GM23248 (cell line): ENCODE measurements around the gene BLOC1S6. TPM values are rescaled to one million over a fixed set of nuclear protein-coding genes. Genes with fewer than 3 reads are reported as not detected.

ENCODE experiments used
- DNase-seq: peaks from one replicate; pipeline ENCODE4 v3.0.0-alpha.2; 2015
- H2AFZ ChIP-seq: fragments of 200-600 bp; sonication (generic); 2 replicates; pipeline ENCODE4 v1.6.1; 2016; ENCODE audit warnings: antibody characterized with exemption
- H3F3A ChIP-seq: fragments of 200-600 bp; sonication (generic); 2 replicates; pipeline ENCODE4 v1.6.1; 2016; ENCODE audit warnings: mild to moderate bottlenecking, antibody characterized with exemption, mixed run types; ENCODE audit not compliant: insufficient read depth
- H3K27ac ChIP-seq: fragments of 200-600 bp; sonication (generic); 2 replicates; pipeline ENCODE4 v1.5.1; 2016; ENCODE audit warnings: mild to moderate bottlenecking
- H3K27me3 ChIP-seq: fragments of 200-600 bp; sonication (generic); replicated peaks from 2 replicates; pipeline ENCODE4 v1.6.1; 2016; ENCODE audit warnings: mild to moderate bottlenecking; ENCODE audit not compliant: insufficient read depth
- H3K36me3 ChIP-seq: fragments of 200-600 bp; sonication (generic); 2 replicates; pipeline ENCODE4 v1.6.1; 2016; ENCODE audit warnings: low read depth, mild to moderate bottlenecking
- H3K4me1 ChIP-seq: fragments of 200-600 bp; sonication (generic); 2 replicates; pipeline ENCODE4 v1.6.1; 2016; ENCODE audit warnings: mild to moderate bottlenecking; ENCODE audit not compliant: insufficient read depth
- H3K4me2 ChIP-seq: fragments of 200-600 bp; sonication (generic); one replicate; pipeline ENCODE4 v1.6.1; 2016; ENCODE audit warnings: mild to moderate bottlenecking; ENCODE audit not compliant: unreplicated experiment
- H3K4me3 ChIP-seq: fragments of 200-600 bp; sonication (generic); 2 replicates; pipeline ENCODE4 v1.5.1; 2016; ENCODE audit warnings: mild to moderate bottlenecking
- H3K79me2 ChIP-seq: fragments of 200-600 bp; sonication (generic); 2 replicates; pipeline ENCODE4 v1.6.1; 2016; ENCODE audit warnings: mild to moderate bottlenecking; ENCODE audit not compliant: insufficient read depth
- H3K9ac ChIP-seq: fragments of 200-600 bp; sonication (generic); 2 replicates; pipeline ENCODE4 v1.6.1; 2016; ENCODE audit warnings: mild to moderate bottlenecking
- H3K9me2 ChIP-seq: fragments of 200-600 bp; sonication (generic); 2 replicates; pipeline ENCODE4 v1.6.1; 2016; ENCODE audit warnings: mixed run types, mild to moderate bottlenecking, moderate library complexity; ENCODE audit not compliant: insufficient read depth
- H3K9me3 ChIP-seq: fragments of 200-600 bp; sonication (generic); one replicate; pipeline ENCODE4 v1.6.1; 2017; ENCODE audit warnings: low read depth
- H4K20me1 ChIP-seq: fragments of 200-600 bp; sonication (generic); 2 replicates; pipeline ENCODE4 v1.6.0; 2016; ENCODE audit not compliant: insufficient read depth
- EZH2 ChIP-seq: fragments of 200-600 bp; sonication (generic); IDR thresholded peaks from 2 replicates; pipeline ENCODE4 v1.6.1; 2018; ENCODE audit warnings: antibody characterized with exemption, mild to moderate bottlenecking; ENCODE audit not compliant: insufficient read depth, poor library complexity, severe bottlenecking
- EZH2phosphoT487 ChIP-seq: fragments of 200-600 bp; sonication (generic); IDR thresholded peaks from 2 replicates; pipeline ENCODE4 v1.6.1; 2018; ENCODE audit warnings: antibody characterized with exemption, moderate library complexity, mild to moderate bottlenecking, low read depth; ENCODE audit not compliant: insufficient read depth
- WGBS, 2 experiments: methylation state at CpG; one replicate each; pipeline ENCODE4 v1.1.6; 2015 to 2017; ENCODE audit warnings: low lambda C conversion rate in 2 of 2, low coverage in 1 of 2; ENCODE audit errors: missing lambda C conversion rate in 2 of 2; 5-methylcytosine and 5-hydroxymethylcytosine counted together
- in situ Hi-C: fragments of 300-500 bp; cut with MboI; formaldehyde crosslinking; loops from 2 replicates; pipeline ENCODE4 v1.15.0; 2020
- polyA plus RNA-seq: library from polyadenylated mRNA; unstranded; fragments of >200 nt; fragmentation: Nextera tagmentation; extraction: Ambion mirVana; gene quantifications from 2 replicates; pipeline ENCODE4 v1.2.1, GENCODE V29; 2016
- small RNA-seq: library from RNA; depleted of rRNA; stranded (forward); fragments of <200 nt; gene quantifications from one replicate; pipeline ENCODE3, GENCODE V24; 2014; ENCODE audit warnings: low read depth, low replicate concordance
- total RNA-seq: library from RNA; depleted of rRNA; stranded (reverse); fragments of >200 nt; shearing (Covaris generic); gene quantifications from 2 replicates; pipeline ENCODE4 v1.2.3, GENCODE V29; 2014; rRNA removed

BLOC1S6 gene
- total and polyA plus RNA-seq, 2 experiments from 2014 or later: 46.3 to 79.4 TPM

- Histone ChIP-seq H3K27me3 (no peaks in the 10 kb centered on the region), H3K9ac (no peak overlapping the region), H3K36me3 (no peaks in the 10 kb centered on the region), H3K4me3 (no peak overlapping the region), H3K9me2 (no peaks in the 10 kb centered on the region), H3F3A (no peaks in the 10 kb centered on the region), H3K9me3 (no peaks in the 10 kb centered on the region), H3K79me2 (no peaks in the 10 kb centered on the region), H3K27ac (no peak overlapping the region), H2AFZ (no peak overlapping the region), H4K20me1 (no peaks in the 10 kb centered on the region), H3K4me2 (no peak overlapping the region), H3K4me1 (no peaks in the 10 kb centered on the region)
- no peak for TF ChIP-seq EZH2phosphoT487
- no peak for TF ChIP-seq EZH2
- no peak for DNase-seq
- in situ Hi-C loops: no loop called here
- 76 to 85% methylated on average over 8 of the region's 8 CpGs for WGBS, 2 experiments
Observed at GRCh38 chr15:45657764-45658545, 70.8 kb downstream of the BLOC1S6 start.

Small RNA genes lying within 50 kb of the gene (small RNA-seq; reads per million reads assigned to genes)
- gene DPPA5P2 (not detected), gene RF00019 (not detected)

Other genes starting within 250 kb of the BLOC1S6 start
- 0.89 TPM in 1 of 2 replicates, not detected in the other for gene GATM, start 208.8 kb upstream of the BLOC1S6 start, total RNA-seq
- 0.14 TPM in 1 of 2 replicates, not detected in the other for gene GATM, start 208.8 kb upstream of the BLOC1S6 start, polyA plus RNA-seq
- 6.5 and 7.8 TPM in 2 replicates for gene SLC30A4, start 64.6 kb upstream of the BLOC1S6 start, total RNA-seq
- 6.3 and 6.4 TPM in 2 replicates for gene SLC30A4, start 64.6 kb upstream of the BLOC1S6 start, polyA plus RNA-seq
- gene SQOR, start 47.6 kb downstream of the BLOC1S6 start, total RNA-seq: 19.7 and 22.0 TPM in 2 replicates
- 21.9 and 22.2 TPM in 2 replicates for gene SQOR, start 47.6 kb downstream of the BLOC1S6 start, polyA plus RNA-seq